Calu3 (cell line): ENCODE results near the gene UFM1. TPM values are rescaled to one million over a fixed set of nuclear protein-coding genes. Genes with fewer than 3 reads are reported as not detected.
"Not testable (repeated sequence)": the region's sequence is repeated elsewhere in the genome, so short reads cannot be mapped to it uniquely, and the experiment has no call there.

ENCODE experiments used
- BruUV-seq: library from RNA; stranded (reverse); fragments of 400-500 nt; replicated peaks from 2 replicates; lab custom pipeline; 2021; lab: Mats Ljungman, UMichigan
- CTCF ChIA-PET: fragments of 300-600 bp; sonication (Branson Sonifier 250); formaldehyde crosslinking; loops from one replicate; lab custom pipeline; 2022; ENCODE audit warnings: antibody characterized with exemption; lab: Charles Lee
- DNase-seq: peaks from one replicate; pipeline ENCODE4 v3.0.0; 2022
- H3K27ac Mint-ChIP-seq: one replicate; pipeline ENCODE4 v1.8.0; 2022; ENCODE audit warnings: mixed read lengths; ENCODE audit not compliant: unreplicated experiment
- H3K27me3 Mint-ChIP-seq: one replicate; pipeline ENCODE4 v1.8.0; 2022; ENCODE audit warnings: mixed read lengths; ENCODE audit not compliant: unreplicated experiment
- H3K36me3 Mint-ChIP-seq: one replicate; pipeline ENCODE4 v1.8.0; 2022; ENCODE audit warnings: mild to moderate bottlenecking, moderate library complexity, mixed read lengths; ENCODE audit not compliant: insufficient read depth, unreplicated experiment
- H3K4me1 Mint-ChIP-seq: one replicate; pipeline ENCODE4 v1.8.0; 2022; ENCODE audit warnings: mild to moderate bottlenecking, low read depth, mixed read lengths; ENCODE audit not compliant: unreplicated experiment
- H3K4me3 Mint-ChIP-seq: one replicate; pipeline ENCODE4 v1.8.0; 2022; ENCODE audit warnings: mild to moderate bottlenecking, low read depth, moderate library complexity, mixed read lengths; ENCODE audit not compliant: unreplicated experiment
- H3K9me3 Mint-ChIP-seq: one replicate; pipeline ENCODE4 v1.8.0; 2022; ENCODE audit warnings: low read depth, mixed read lengths; ENCODE audit not compliant: unreplicated experiment
- CTCF ChIP-seq: fragments of 200-600 bp; IDR thresholded peaks from one replicate; pipeline ENCODE4 v1.8.0; 2022; ENCODE audit warnings: antibody characterized with exemption; ENCODE audit not compliant: unreplicated experiment
- intact Hi-C: fragments of 100-400 bp; cut with micrococcal nuclease; formaldehyde crosslinking; loops from one replicate; pipeline ENCODE4 v1.10.0; 2022; ENCODE audit not compliant: unreplicated experiment
- total RNA-seq: library from RNA; stranded (reverse); gene quantifications from 2 replicates; pipeline ENCODE4 v1.2.3, GENCODE V29; 2022

Gene UFM1
- total RNA-seq, 1 experiment from 2014 or later, result 40.1 TPM

GRCh38 chr13:38355595-38356119, 6.0 kb downstream of the UFM1 start:
- no peak for DNase-seq
- Mint-ChIP-seq H3K36me3 (peaks cover 26% of the 10 kb centered on the region), H3K9me3 (no peaks in the 10 kb centered on the region), H3K4me1 (peaks cover 13% of the 10 kb centered on the region), H3K27ac (no peak overlapping the region), H3K4me3 (no peak overlapping the region), H3K27me3 (no peaks in the 10 kb centered on the region)
- BruUV-seq, result no TSS peak
- intact Hi-C loops, result no loop called here
- CTCF ChIA-PET, result no interaction called here
- TF ChIP-seq CTCF, result no peak

- no peak overlapping the region for H3K4me3 Mint-ChIP-seq
These were observed 9.0 kb downstream of the UFM1 start for GRCh38 chr13:38358684-38359083.

GRCh38 chr13:38361542-38362262, 12.1 kb downstream of the UFM1 start:
- TF ChIP-seq CTCF, result no peak
- no peak for DNase-seq
- no peak overlapping the region for H3K4me3 Mint-ChIP-seq
- no peaks in the 10 kb centered on the region for H3K4me1 Mint-ChIP-seq
- H3K9me3 Mint-ChIP-seq, result no peaks in the 10 kb centered on the region
- CTCF ChIA-PET, result no interaction called here
- BruUV-seq, result no TSS peak
- no peak overlapping the region for H3K27ac Mint-ChIP-seq
- intact Hi-C loops, result loop anchor here (10.0 kb wide), 1 partner anchor 223 kb away; no protein-coding TSS in a partner anchor
- no peaks in the 10 kb centered on the region for H3K27me3 Mint-ChIP-seq
- H3K36me3 Mint-ChIP-seq, result peaks cover 15% of the 10 kb centered on the region

More at GRCh38 chr13:38358684-38359083, 9.0 kb downstream of the UFM1 start:
- intact Hi-C loops, result no loop called here
- Mint-ChIP-seq H3K27ac (no peak overlapping the region), H3K27me3 (no peaks in the 10 kb centered on the region), H3K4me1 (no peaks in the 10 kb centered on the region), H3K9me3 (no peaks in the 10 kb centered on the region), H3K36me3 (peaks cover 15% of the 10 kb centered on the region)
- TF ChIP-seq CTCF, result no peak
- no TSS peak for BruUV-seq
- DNase-seq, result no peak
- CTCF ChIA-PET, result no interaction called here

DNA sequence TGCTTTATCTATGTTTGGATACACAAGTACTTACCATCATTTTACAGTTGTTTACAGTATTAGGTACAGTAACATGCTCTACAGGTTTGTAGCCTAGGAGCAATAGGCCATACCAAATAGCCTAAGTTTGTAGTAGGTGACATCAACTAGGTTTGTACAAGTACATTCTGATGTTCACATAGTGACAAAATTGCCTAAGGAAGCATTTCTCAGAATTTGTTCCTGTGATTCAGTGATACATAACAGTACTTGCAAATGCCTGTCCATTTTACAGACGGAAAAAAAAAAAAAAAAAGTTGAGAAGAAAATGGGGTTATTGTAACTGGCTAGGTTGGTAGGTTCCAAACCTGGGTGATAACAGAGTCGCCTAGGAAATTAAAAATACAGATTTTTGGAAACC, 13.6 kb downstream of the UFM1 start:
- Mint-ChIP-seq H3K27ac (no peak overlapping the region), H3K9me3 (no peaks in the 10 kb centered on the region), H3K36me3 (peaks cover 15% of the 10 kb centered on the region), H3K27me3 (no peaks in the 10 kb centered on the region), H3K4me3 (no peak overlapping the region), H3K4me1 (peaks cover 7% of the 10 kb centered on the region)
- intact Hi-C loops, result loop anchor here (10.0 kb wide), 1 partner anchor 222 kb away; no protein-coding TSS in a partner anchor
- BruUV-seq, result no TSS peak
- no peak for DNase-seq
- CTCF ChIA-PET, result no interaction called here
- no peak for TF ChIP-seq CTCF

DNA sequence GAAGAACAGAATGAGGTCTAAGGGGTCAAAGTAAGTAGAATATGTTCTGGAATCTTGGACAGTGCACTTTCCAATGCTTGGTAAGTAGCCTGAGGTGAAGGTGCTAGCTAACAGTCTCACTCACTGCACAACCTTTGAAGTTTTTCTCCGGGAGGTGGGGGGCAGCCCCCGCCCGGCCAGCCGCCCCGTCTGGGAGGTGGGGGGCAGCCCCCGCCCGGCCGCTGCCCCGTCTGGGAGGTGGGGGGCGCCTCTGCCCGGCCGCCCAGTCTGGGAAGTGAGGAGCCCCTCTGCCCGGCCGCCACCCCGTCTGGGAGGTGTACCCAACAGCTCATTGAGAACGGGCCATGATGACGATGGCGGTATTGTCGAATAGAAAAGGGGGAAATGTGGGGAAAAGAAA, 14.1 kb downstream of the UFM1 start:
- peaks cover 15% of the 10 kb centered on the region for H3K36me3 Mint-ChIP-seq
- BruUV-seq, H3K9me3 Mint-ChIP-seq, CTCF ChIA-PET, H3K4me1 Mint-ChIP-seq, H3K4me3 Mint-ChIP-seq, H3K27me3 Mint-ChIP-seq, H3K27ac Mint-ChIP-seq, DNase-seq: not testable (repeated sequence)
- intact Hi-C loops, result loop anchor here (10.0 kb wide), 1 partner anchor 221 kb away; no protein-coding TSS in a partner anchor
